ENCODE data around the gene TEKT5. TPM values are rescaled to one million over a fixed set of nuclear protein-coding genes. Genes with fewer than 3 reads are reported as not detected.

TEKT5 gene
- total and polyA plus RNA-seq, 4 donors: 0.13 to 0.92 TPM; not detected in 2

GRCh38 chr16:10688726-10689125, 6.0 kb downstream of the TEKT5 start:
- 94% methylated on average over 5 of the region's 5 CpGs for WGBS
- no peak overlapping the region for H3K9ac ChIP-seq (ENCODE audit: low read depth in 1 of 2, low read length in 2 of 2)
- no peak for DNase-seq (ENCODE audit: low spot score)
- no peaks in the 10 kb centered on the region for H3K36me3 ChIP-seq (ENCODE audit: control insufficient read depth in 4 of 4, insufficient read depth in 3 of 4, low read depth in 1 of 4, low read length in 3 of 4)
- H3K27ac ChIP-seq (ENCODE audit: low read depth in 1 of 2, low read length in 2 of 2): no peak overlapping the region
- no peak overlapping the region for H3K4me3 ChIP-seq (ENCODE audit: low read depth in 1 of 3, low read length in 3 of 3)
- H3K4me1 ChIP-seq (ENCODE audit: control insufficient read depth in 4 of 4, insufficient read depth in 4 of 4, low read length in 3 of 4): no peaks in the 10 kb centered on the region
- no peaks in the 10 kb centered on the region for H3K9me3 ChIP-seq (ENCODE audit: control insufficient read depth in 4 of 4, low read length in 3 of 4)
- TF ChIP-seq MAX (IDR thresholded peaks at IDR 0.05) (no peak), FOXA1 (IDR thresholded peaks at IDR 0.05) (no peak), YY1 (IDR thresholded peaks at IDR 0.05) (no peak), HNF4G (IDR thresholded peaks at IDR 0.05) (no peak), CTCF (IDR thresholded peaks at IDR 0.05; ENCODE audit: low read depth, low read length, missing input control) (no peak), NR2F2 (IDR thresholded peaks at IDR 0.05) (no peak), ATF3 (IDR thresholded peaks at IDR 0.05) (no peak), EGR1 (IDR thresholded peaks at IDR 0.05; ENCODE audit: low read depth in 2 of 2) (no peak), HNF4A (conservative IDR thresholded peaks at IDR 0.05) (no peak), REST (IDR thresholded peaks at IDR 0.05) (no peak), RXRA (IDR thresholded peaks at IDR 0.05) (no peak), JUND (IDR thresholded peaks at IDR 0.05) (no peak), FOXA2 (IDR thresholded peaks at IDR 0.05) (no peak), GABPA (IDR thresholded peaks at IDR 0.05 in 1 of 2, conservative IDR thresholded peaks at IDR 0.05 in 1 of 2) (no peak), TAF1 (conservative IDR thresholded peaks at IDR 0.05) (no peak), SP1 (IDR thresholded peaks at IDR 0.05) (no peak), ZBTB33 (IDR thresholded peaks at IDR 0.05) (no peak), RAD21 (IDR thresholded peaks at IDR 0.05) (no peak)
- no peaks in the 10 kb centered on the region for H3K27me3 ChIP-seq (ENCODE audit: control insufficient read depth in 4 of 4, insufficient read depth in 4 of 4, low read length in 3 of 4)

All from liver (tissue), 9 donors.